ENCODE data around the gene NPTXR.
"Not testable (repeated sequence)": the region's sequence is repeated elsewhere in the genome, so short reads cannot be mapped to it uniquely, and the experiment has no call there.

Gene NPTXR

GRCh38 chr22:38868286-38868721, 24.5 kb upstream of the NPTXR start:
- no peak for DNase-seq

GRCh38 chr22:38867471-38868285, 23.9 kb upstream of the NPTXR start:
- DNase-seq, result no peak

- no peak for DNase-seq
Measured at GRCh38 chr22:38867124-38867455, 23.3 kb upstream of the NPTXR start.

GRCh38 chr22:38866399-38867123, 22.7 kb upstream of the NPTXR start:
- no peak for DNase-seq

- no peak for DNase-seq
Measured at GRCh38 chr22:38866024-38866398, 22.2 kb upstream of the NPTXR start.

- no peak for DNase-seq
Measured at GRCh38 chr22:38865201-38866023, 21.6 kb upstream of the NPTXR start.

GRCh38 chr22:38864361-38865191, 20.7 kb upstream of the NPTXR start:
- DNase-seq, result no peak

GRCh38 chr22:38863531-38864131, 19.8 kb upstream of the NPTXR start:
- no peak for DNase-seq

- no peak for DNase-seq
Measured at GRCh38 chr22:38862375-38863329, 18.8 kb upstream of the NPTXR start.

GRCh38 chr22:38861927-38862326, 18.1 kb upstream of the NPTXR start:
- no peak for DNase-seq

GRCh38 chr22:38861170-38861876, 17.5 kb upstream of the NPTXR start:
- DNase-seq, result no peak

- DNase-seq, result no peak
Measured at GRCh38 chr22:38860283-38861169, 16.7 kb upstream of the NPTXR start.

- no peak for DNase-seq
Measured at GRCh38 chr22:38859581-38860282, 15.9 kb upstream of the NPTXR start.

GRCh38 chr22:38858492-38858891, 14.7 kb upstream of the NPTXR start:
- DNase-seq, result no peak

- not testable (repeated sequence) for DNase-seq
Measured at GRCh38 chr22:38854476-38854875, 10.6 kb upstream of the NPTXR start.

- DNase-seq, result not testable (repeated sequence)
Measured at GRCh38 chr22:38853883-38854282, 10.1 kb upstream of the NPTXR start.

- DNase-seq, result no peak
Measured at GRCh38 chr22:38853196-38853651, 9.4 kb upstream of the NPTXR start.

GRCh38 chr22:38852522-38852921, 8.7 kb upstream of the NPTXR start:
- DNase-seq, result no peak

All from NCI-H446 treated with DMSO at 0.1 percent for 48 hours (cell line).